Chondrocyte (in vitro differentiated cells): ENCODE data around the gene IFNA8. TPM values are rescaled to one million over a fixed set of nuclear protein-coding genes. Genes with fewer than 3 reads are reported as not detected.
"Not testable (repeated sequence)": the region's sequence is repeated elsewhere in the genome, so short reads cannot be mapped to it uniquely, and the experiment has no call there.

Source experiments
- DNase-seq: peaks from one replicate; pipeline ENCODE4 v3.0.0; 2021; ENCODE audit warnings: mixed read lengths, low spot score
- H3K27ac Mint-ChIP-seq: one replicate; pipeline ENCODE4 v1.8.0; 2021; ENCODE audit warnings: mild to moderate bottlenecking, moderate library complexity, mixed read lengths; ENCODE audit not compliant: unreplicated experiment
- H3K27me3 Mint-ChIP-seq: 2 replicates; pipeline ENCODE4 v1.8.0; 2021; ENCODE audit warnings: low read depth, mixed read lengths
- H3K36me3 Mint-ChIP-seq: 2 replicates; pipeline ENCODE4 v1.8.0; 2021; ENCODE audit warnings: low read depth, mixed read lengths
- H3K4me1 Mint-ChIP-seq: 2 replicates; pipeline ENCODE4 v1.8.0; 2021; ENCODE audit warnings: low read depth, mild to moderate bottlenecking, mixed read lengths
- H3K4me3 Mint-ChIP-seq: one replicate; pipeline ENCODE4 v1.8.0; 2021; ENCODE audit warnings: mild to moderate bottlenecking, moderate library complexity, mixed read lengths; ENCODE audit not compliant: unreplicated experiment
- H3K9me3 Mint-ChIP-seq: 2 replicates; pipeline ENCODE4 v1.8.0; 2021; ENCODE audit warnings: low read depth, mixed read lengths
- CTCF ChIP-seq: fragments of 200-600 bp; sonication (generic); IDR thresholded peaks from 2 replicates; pipeline ENCODE4 v1.5.0; 2021; ENCODE audit warnings: antibody characterized with exemption, mild to moderate bottlenecking, moderate library complexity
- long read RNA-seq: library from polyadenylated mRNA; stranded (forward); transcript quantifications from one replicate; pipeline ENCODE4 v2.0.0, GENCODE V29; 2021
- total RNA-seq: library from RNA; stranded (reverse); gene quantifications from 3 replicates; pipeline ENCODE4 v1.2.1, GENCODE V29; 2021

The IFNA8 gene
- total RNA-seq, result not detected in 3 replicates
- long read RNA-seq, result 0 reads

- no peak for DNase-seq
- TF ChIP-seq CTCF, result no peak
- Mint-ChIP-seq H3K36me3 (no peaks in the 10 kb centered on the region), H3K27ac (no peak within 1 kb of the TSS), H3K4me3 (no peak within 1 kb of the TSS), H3K4me1 (no peaks in the 10 kb centered on the region), H3K27me3 (peaks cover 64% of the 10 kb centered on the region), H3K9me3 (no peaks in the 10 kb centered on the region)
Measured at GRCh38 chr9:21408817-21409216, at the start of gene IFNA8. Gene IFNA8, plus strand, starts transcription at chr9:21409117. Its CDS starts 60 bp downstream, at chr9:21409177.

DNA sequence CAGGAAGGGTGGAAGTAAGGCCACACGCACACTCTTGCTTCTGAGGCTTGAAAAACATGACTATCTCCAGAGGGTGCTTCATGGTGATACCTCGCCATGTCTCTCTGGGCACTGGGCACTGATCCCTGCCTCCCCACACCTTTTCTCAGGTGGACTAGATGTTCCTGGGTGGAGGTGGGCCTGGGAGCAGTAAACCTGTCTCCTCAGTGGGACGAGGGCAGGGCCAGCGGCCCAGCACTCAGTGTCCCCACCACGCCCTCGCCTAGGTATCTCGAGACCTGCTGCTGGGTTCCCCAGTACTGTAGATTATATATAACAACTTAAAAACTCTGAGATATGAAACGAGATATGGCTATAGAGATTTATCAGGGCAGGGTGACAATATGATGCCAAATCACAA is 46.6 kb upstream of the IFNA8 start:
- no peak overlapping the region for H3K4me3 Mint-ChIP-seq
- H3K27ac Mint-ChIP-seq, result no peak overlapping the region
- H3K36me3 Mint-ChIP-seq, result no peaks in the 10 kb centered on the region
- no peak for DNase-seq
- H3K9me3 Mint-ChIP-seq, result no peaks in the 10 kb centered on the region
- H3K27me3 Mint-ChIP-seq, result peaks cover 47% of the 10 kb centered on the region
- TF ChIP-seq CTCF, result no peak
- no peaks in the 10 kb centered on the region for H3K4me1 Mint-ChIP-seq

GRCh38 chr9:21367169-21367568 is 41.7 kb upstream of the IFNA8 start:
- not testable (repeated sequence) for H3K36me3 Mint-ChIP-seq, H3K9me3 Mint-ChIP-seq, DNase-seq, H3K4me3 Mint-ChIP-seq, H3K27ac Mint-ChIP-seq, H3K4me1 Mint-ChIP-seq
- H3K27me3 Mint-ChIP-seq, result peaks cover 44% of the 10 kb centered on the region

- H3K27ac Mint-ChIP-seq, result no peak within 1 kb of the TSS
- DNase-seq, result no peak
- no peaks in the 10 kb centered on the region for H3K9me3 Mint-ChIP-seq
- no peaks in the 10 kb centered on the region for H3K36me3 Mint-ChIP-seq
- TF ChIP-seq CTCF, result no peak
- H3K4me1 Mint-ChIP-seq, result no peaks in the 10 kb centered on the region
- no peak within 1 kb of the TSS for H3K4me3 Mint-ChIP-seq
- peaks cover 43% of the 10 kb centered on the region for H3K27me3 Mint-ChIP-seq
Measured at GRCh38 chr9:21367957-21368356, 41.0 kb upstream of the IFNA8 start, which contains the start of gene IFNA13. Gene IFNA13, minus strand, starts transcription at chr9:21368057. Its CDS starts 47 bp downstream, at chr9:21368010.

GRCh38 chr9:21371467-21371866 is 37.5 kb upstream of the IFNA8 start:
- peaks cover 31% of the 10 kb centered on the region for H3K27me3 Mint-ChIP-seq
- H3K4me1 Mint-ChIP-seq, H3K4me3 Mint-ChIP-seq, H3K27ac Mint-ChIP-seq, DNase-seq, H3K36me3 Mint-ChIP-seq, H3K9me3 Mint-ChIP-seq: not testable (repeated sequence)

- no peak for DNase-seq
- Mint-ChIP-seq H3K27me3 (peaks cover 47% of the 10 kb centered on the region), H3K36me3 (no peaks in the 10 kb centered on the region), H3K4me1 (peaks cover 6% of the 10 kb centered on the region), H3K4me3 (no peak overlapping the region), H3K27ac (no peak overlapping the region), H3K9me3 (peaks cover 5% of the 10 kb centered on the region)
- no peak for TF ChIP-seq CTCF
Measured at GRCh38 chr9:21381448-21382339, 27.2 kb upstream of the IFNA8 start.
